Renal pelvis (tissue), 4 donors: ENCODE results near the gene EEF1AKMT3. TPM values are rescaled to one million over a fixed set of nuclear protein-coding genes. Genes with fewer than 3 reads are reported as not detected.

Experiments used
- DNase-seq: peaks from one replicate; pipeline ENCODE4 v3.0.0-alpha.2; 2013
- polyA plus RNA-seq, 3 donors: library from polyadenylated mRNA; unstranded; fragments of 120-200 nt; gene quantifications; one replicate each; pipeline ENCODE4 v1.2.1, GENCODE V29; 2013; ENCODE audit not compliant: insufficient read length in 3 of 3

The EEF1AKMT3 gene
- polyA plus RNA-seq, 3 donors, result 9.3 to 13.7 (median 13.4) TPM

- DNase-seq, result no peak
Measured at GRCh38 chr12:57781801-57782200, 9.4 kb downstream of the EEF1AKMT3 start.

GRCh38 chr12:57782243-57782607 is 9.8 kb downstream of the EEF1AKMT3 start:
- DNase-seq, result no peak

- DNase-seq, result peak; percentile 96
Measured at GRCh38 chr12:57782608-57783465, 10.4 kb downstream of the EEF1AKMT3 start, which contains the start of gene TSFM. TSFM (plus strand) TSS chr12:57782787; CDS start chr12:57782802, 15 bp downstream.

- DNase-seq, result no peak
Measured at GRCh38 chr12:57783466-57783801, 11.0 kb downstream of the EEF1AKMT3 start.

- DNase-seq, result no peak
Measured at GRCh38 chr12:57783861-57784260, 11.4 kb downstream of the EEF1AKMT3 start.

- DNase-seq, result no peak
Measured at GRCh38 chr12:57793920-57794319, 21.5 kb downstream of the EEF1AKMT3 start.

GRCh38 chr12:57795354-57795753 is 22.9 kb downstream of the EEF1AKMT3 start:
- DNase-seq, result no peak

- DNase-seq, result no peak
Measured at GRCh38 chr12:57796996-57797395, 24.6 kb downstream of the EEF1AKMT3 start.

GRCh38 chr12:57797933-57798332 is 25.5 kb downstream of the EEF1AKMT3 start:
- DNase-seq, result no peak

- DNase-seq, result no peak
Measured at GRCh38 chr12:57800965-57801364, 28.6 kb downstream of the EEF1AKMT3 start.

GRCh38 chr12:57802607-57803006 is 30.2 kb downstream of the EEF1AKMT3 start:
- DNase-seq, result no peak

- no peak for DNase-seq
Measured at GRCh38 chr12:57803319-57803893, 31.0 kb downstream of the EEF1AKMT3 start.

GRCh38 chr12:57806677-57807076 is 34.3 kb downstream of the EEF1AKMT3 start:
- DNase-seq, result no peak

GRCh38 chr12:57807285-57807684 is 34.9 kb downstream of the EEF1AKMT3 start:
- no peak for DNase-seq

GRCh38 chr12:57808351-57808750 is 35.9 kb downstream of the EEF1AKMT3 start:
- no peak for DNase-seq

GRCh38 chr12:57809425-57809824 is 37.0 kb downstream of the EEF1AKMT3 start:
- no peak for DNase-seq

- no peak for DNase-seq
Measured at GRCh38 chr12:57810450-57810849, 38.0 kb downstream of the EEF1AKMT3 start.

GRCh38 chr12:57811028-57811755 is 38.8 kb downstream of the EEF1AKMT3 start:
- DNase-seq, result no peak

GRCh38 chr12:57813111-57813970 is 40.9 kb downstream of the EEF1AKMT3 start:
- no peak for DNase-seq

GRCh38 chr12:57813971-57814772 is 41.8 kb downstream of the EEF1AKMT3 start:
- DNase-seq, result no peak
